Activated CD8-positive, alpha-beta memory T cell treated with anti-CD3 and anti-CD28 coated beads, Interleukin-2, amount 10 ng/mL, durations not matched to agents 7 days and 5 days (primary cell): ENCODE measurements around the gene HSP90AB1. TPM values are rescaled to one million over a fixed set of nuclear protein-coding genes. Genes with fewer than 3 reads are reported as not detected.

ENCODE experiments used
- ATAC-seq: fragments of 150-1000 bp; cut with Tn5 transposase; one replicate; pipeline ENCODE4 v1.10.0; 2021; ENCODE audit warnings: moderate library complexity
- CTCF ChIA-PET: fragments of 350-600 bp; sonication (Branson Sonifier 250); formaldehyde crosslinking; loops from one replicate; lab custom pipeline; 2021; ENCODE audit warnings: antibody characterized with exemption; lab: Charles Lee
- DNase-seq: peaks from one replicate; pipeline ENCODE4 v3.0.0-alpha.2; 2020
- H3K27ac Mint-ChIP-seq: one replicate; pipeline ENCODE4 v1.8.0; 2021; ENCODE audit warnings: mild to moderate bottlenecking, mixed read lengths
- H3K27me3 Mint-ChIP-seq: one replicate; pipeline ENCODE4 v1.8.0; 2021; ENCODE audit warnings: mixed read lengths
- H3K36me3 Mint-ChIP-seq: one replicate; pipeline ENCODE4 v1.8.0; 2021; ENCODE audit warnings: mild to moderate bottlenecking, mixed read lengths
- H3K4me1 Mint-ChIP-seq: one replicate; pipeline ENCODE4 v1.8.0; 2021; ENCODE audit warnings: mixed read lengths
- H3K4me3 Mint-ChIP-seq: one replicate; pipeline ENCODE4 v1.8.0; 2021; ENCODE audit warnings: mild to moderate bottlenecking, moderate library complexity, mixed read lengths
- H3K9me3 Mint-ChIP-seq: one replicate; pipeline ENCODE4 v1.8.0; 2022; ENCODE audit warnings: low read depth, mixed read lengths
- total RNA-seq, 2 experiments: library from RNA; stranded (reverse); gene quantifications; one replicate each; pipeline ENCODE4 v1.2.3, GENCODE V29; 2021

HSP90AB1 gene
- total RNA-seq, 2 experiments from 2014 or later = 734 to 1,112 TPM

GRCh38 chr6:44301782-44302564 lies 55.1 kb downstream of the HSP90AB1 start:
- ATAC-seq (no peak), DNase-seq (no peak)
- CTCF ChIA-PET = interaction anchor here (1.0 to 5.7 kb wide), 5 partner anchors 11 to 129 kb away, joined by 3 to 94 read pairs (median 5); partner anchors contain the start of genes AARS2 and TMEM151B
- Mint-ChIP-seq H3K4me1 (peaks cover 8% of the 10 kb centered on the region), H3K4me3 (no peak overlapping the region), H3K36me3 (peaks cover 23% of the 10 kb centered on the region), H3K27me3 (peaks cover 17% of the 10 kb centered on the region), H3K9me3 (no peaks in the 10 kb centered on the region), H3K27ac (no peak overlapping the region)

- Mint-ChIP-seq H3K27me3 (peaks cover 11% of the 10 kb centered on the region), H3K4me1 (peaks cover 5% of the 10 kb centered on the region), H3K9me3 (no peaks in the 10 kb centered on the region), H3K27ac (no peak overlapping the region), H3K4me3 (no peak overlapping the region), H3K36me3 (peaks cover 24% of the 10 kb centered on the region)
- DNase-seq (no peak), ATAC-seq (no peak)
- CTCF ChIA-PET = interaction anchor here (0.7 to 5.7 kb wide), 7 partner anchors 7 to 130 kb away, joined by 3 to 94 read pairs (median 3); partner anchors contain the start of gene TMEM151B
Measured at GRCh38 chr6:44302856-44303255, 56.0 kb downstream of the HSP90AB1 start.

Other genes with a start within 250 kb of the HSP90AB1 start
- 10 to 100 TPM; 45.8 to 47.5 TPM for gene MRPL14, start 119.6 kb upstream of the HSP90AB1 start, total RNA-seq
- 10 to 100 TPM; 11.1 to 11.6 TPM for gene TMEM63B, start 119.5 kb upstream of the HSP90AB1 start, total RNA-seq
- gene CAPN11, start 88.3 kb upstream of the HSP90AB1 start, total RNA-seq = not detected
- not detected for gene MYMX, start 30.2 kb upstream of the HSP90AB1 start, total RNA-seq
- 10 to 100 TPM; 39.8 to 49.9 TPM for gene SLC29A1, start 23.5 kb upstream of the HSP90AB1 start, total RNA-seq
- 10 to 100 TPM; 28.0 to 39.6 TPM for gene SLC35B2, start 10.4 kb downstream of the HSP90AB1 start, total RNA-seq
- gene NFKBIE, start 18.4 kb downstream of the HSP90AB1 start, total RNA-seq = 10 to 100 TPM; 24.5 to 37.7 TPM
- under 1 TPM in 1 of 2 experiments, not detected in 1; 0.06 TPM for gene TMEM151B, start 23.3 kb downstream of the HSP90AB1 start, total RNA-seq
- 10 to 100 TPM; 21.1 to 23.7 TPM for gene AARS2, start 66.2 kb downstream of the HSP90AB1 start, total RNA-seq
- not detected for gene SPATS1, start 95.5 kb downstream of the HSP90AB1 start, total RNA-seq
- 10 to 100 TPM; 22.2 to 26.2 TPM for gene CDC5L, start 140.6 kb downstream of the HSP90AB1 start, total RNA-seq